Mesendoderm (in vitro differentiated cells): ENCODE data around the gene GFRA1.

Experiments used
- DNase-seq: peaks from one replicate; pipeline ENCODE4 v3.0.0; 2013
- H2AK5ac ChIP-seq: 2 replicates; pipeline ENCODE4 v1.6.1; 2013; ENCODE audit warnings: low read length, inconsistent platforms
- H2BK120ac ChIP-seq: 2 replicates; pipeline ENCODE4 v1.6.1; 2013; ENCODE audit warnings: low read depth, mild to moderate bottlenecking, low read length, moderate library complexity, mixed read lengths
- H2BK15ac ChIP-seq: replicated peaks from 2 replicates; pipeline ENCODE4 v1.6.1; 2013; ENCODE audit warnings: low read depth, mild to moderate bottlenecking, moderate library complexity
- H2BK5ac ChIP-seq: 2 replicates; pipeline ENCODE4 v1.6.1; 2013; ENCODE audit warnings: low read length, inconsistent platforms
- H3K18ac ChIP-seq: 2 replicates; pipeline ENCODE4 v1.6.1; 2013; ENCODE audit warnings: mild to moderate bottlenecking, low read length, mixed read lengths
- H3K23ac ChIP-seq: one replicate; pipeline ENCODE4 v1.6.1; 2013; ENCODE audit warnings: low read length
- H3K27ac ChIP-seq: 2 replicates; pipeline ENCODE4 v1.5.1; 2013; ENCODE audit warnings: low read depth, mild to moderate bottlenecking, inconsistent platforms, low read length, moderate library complexity
- H3K27me3 ChIP-seq: 2 replicates; pipeline ENCODE4 v1.6.1; 2013; ENCODE audit warnings: low read length, control low read depth, mild to moderate bottlenecking, inconsistent platforms; ENCODE audit not compliant: insufficient read depth, poor library complexity
- H3K36me3 ChIP-seq: 2 replicates; pipeline ENCODE4 v1.6.1; 2013; ENCODE audit warnings: low read length, inconsistent platforms; ENCODE audit not compliant: control insufficient read depth, insufficient read depth
- H3K4ac ChIP-seq: one replicate; pipeline ENCODE4 v1.6.1; 2013; ENCODE audit warnings: low read depth, mild to moderate bottlenecking, low read length, moderate library complexity
- H3K4me1 ChIP-seq: 2 replicates; pipeline ENCODE4 v1.6.1; 2013; ENCODE audit warnings: low read depth, low read length, inconsistent platforms; ENCODE audit not compliant: control insufficient read depth
- H3K4me2 ChIP-seq: 2 replicates; pipeline ENCODE4 v1.6.1; 2013; ENCODE audit warnings: low read length
- H3K4me3 ChIP-seq: 2 replicates; pipeline ENCODE4 v1.5.1; 2013; ENCODE audit warnings: mild to moderate bottlenecking, low read length
- H3K56ac ChIP-seq: one replicate; pipeline ENCODE4 v1.6.1; 2013; ENCODE audit warnings: low read length
- H3K79me1 ChIP-seq: 2 replicates; pipeline ENCODE4 v1.6.1; 2013; ENCODE audit warnings: low read length, inconsistent platforms
- H3K79me2 ChIP-seq: 2 replicates; pipeline ENCODE4 v1.6.1; 2013; ENCODE audit warnings: mild to moderate bottlenecking, low read length; ENCODE audit not compliant: control insufficient read depth, insufficient read depth
- H3K9ac ChIP-seq: 2 replicates; pipeline ENCODE4 v1.6.1; 2013; ENCODE audit warnings: low read length, inconsistent platforms
- H4K5ac ChIP-seq: one replicate; pipeline ENCODE4 v1.6.1; 2013; ENCODE audit warnings: low read length
- H4K8ac ChIP-seq: one replicate; pipeline ENCODE4 v1.6.1; 2013; ENCODE audit warnings: low read depth, mild to moderate bottlenecking, control low read depth, low read length, moderate library complexity
- WGBS: extraction: QIAGEN DNeasy Blood & Tissue Kit; methylation state at CpG from one replicate; pipeline ENCODE4 v1.1.7; 2013; ENCODE audit warnings: low lambda C conversion rate, missing lambda C conversion rate; ENCODE audit not compliant: insufficient coverage; ENCODE audit errors: extremely low coverage; 5-methylcytosine and 5-hydroxymethylcytosine counted together

GFRA1 gene

DNA sequence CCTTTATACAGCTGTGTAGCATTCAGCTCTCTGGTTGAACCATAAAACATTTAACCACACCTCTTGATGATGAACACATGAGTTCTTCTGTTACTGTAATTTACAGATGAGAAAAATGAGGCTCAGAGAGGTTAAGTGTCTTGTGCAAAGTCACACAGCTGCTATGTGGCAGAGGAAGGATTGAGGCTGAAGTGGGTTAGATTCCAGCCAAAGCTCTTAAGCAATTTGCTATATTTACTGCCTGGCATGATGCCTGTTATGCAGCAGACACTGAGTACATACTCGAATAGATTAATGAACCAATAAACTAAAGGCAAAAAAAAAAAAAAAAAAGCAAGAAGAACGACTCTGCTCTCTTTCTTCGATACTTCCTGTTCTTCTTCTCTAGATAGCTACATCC, 35.7 kb downstream of the GFRA1 start:
- H2BK120ac ChIP-seq: no peak overlapping the region
- H3K4me3 ChIP-seq: no peak overlapping the region
- H3K9ac ChIP-seq: no peak overlapping the region
- no peak overlapping the region for H2BK5ac ChIP-seq
- no peak overlapping the region for H3K27ac ChIP-seq
- H3K36me3 ChIP-seq: no peaks in the 10 kb centered on the region
- H3K4me1 ChIP-seq: no peaks in the 10 kb centered on the region
- H2AK5ac ChIP-seq: no peak overlapping the region
- no peak overlapping the region for H4K8ac ChIP-seq
- H3K56ac ChIP-seq: no peak overlapping the region
- H4K5ac ChIP-seq: no peak overlapping the region
- H3K27me3 ChIP-seq: no peaks in the 10 kb centered on the region
- no peaks in the 10 kb centered on the region for H3K79me1 ChIP-seq
- H3K4ac ChIP-seq: no peak overlapping the region
- H3K4me2 ChIP-seq: no peak overlapping the region
- H3K18ac ChIP-seq: no peak overlapping the region
- no peak for DNase-seq
- no peaks in the 10 kb centered on the region for H3K79me2 ChIP-seq
- H3K23ac ChIP-seq: no peak overlapping the region
- WGBS: no CpG with 5 or more reads among the region's 3 CpGs
- no peak overlapping the region for H2BK15ac ChIP-seq

DNA sequence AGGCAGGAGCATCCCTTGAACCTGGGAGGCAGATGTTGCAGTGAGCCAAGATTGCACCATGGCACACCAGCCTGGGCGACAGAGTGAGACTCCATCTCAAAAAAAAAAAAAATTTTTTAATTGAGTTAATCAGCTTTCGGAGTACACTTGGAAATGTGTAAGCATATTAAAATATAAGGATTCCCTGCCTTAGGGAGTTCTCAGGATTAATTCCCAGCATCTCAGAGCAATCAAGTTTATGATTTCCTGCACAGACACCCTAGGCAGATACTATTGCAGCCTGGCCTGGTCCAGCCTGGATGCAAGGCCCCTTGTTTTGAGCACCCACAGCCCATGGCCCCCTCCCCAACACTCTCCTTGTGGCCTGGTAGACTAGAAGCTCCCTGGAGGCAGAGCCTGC, 39.8 kb downstream of the GFRA1 start:
- H3K4ac ChIP-seq: no peak overlapping the region
- H4K5ac ChIP-seq: no peak overlapping the region
- H3K9ac ChIP-seq: no peak overlapping the region
- no peak overlapping the region for H2BK15ac ChIP-seq
- no peak overlapping the region for H3K4me2 ChIP-seq
- H3K79me1 ChIP-seq: no peaks in the 10 kb centered on the region
- H3K4me1 ChIP-seq: no peaks in the 10 kb centered on the region
- H3K36me3 ChIP-seq: no peaks in the 10 kb centered on the region
- no peaks in the 10 kb centered on the region for H3K79me2 ChIP-seq
- no CpG with 5 or more reads among the region's 2 CpGs for WGBS
- no peak overlapping the region for H3K56ac ChIP-seq
- H2BK5ac ChIP-seq: no peak overlapping the region
- H3K27ac ChIP-seq: no peak overlapping the region
- DNase-seq: no peak
- H3K18ac ChIP-seq: no peak overlapping the region
- no peak overlapping the region for H2BK120ac ChIP-seq
- H4K8ac ChIP-seq: no peak overlapping the region
- H2AK5ac ChIP-seq: no peak overlapping the region
- no peak overlapping the region for H3K23ac ChIP-seq
- H3K4me3 ChIP-seq: no peak overlapping the region
- no peaks in the 10 kb centered on the region for H3K27me3 ChIP-seq

DNA sequence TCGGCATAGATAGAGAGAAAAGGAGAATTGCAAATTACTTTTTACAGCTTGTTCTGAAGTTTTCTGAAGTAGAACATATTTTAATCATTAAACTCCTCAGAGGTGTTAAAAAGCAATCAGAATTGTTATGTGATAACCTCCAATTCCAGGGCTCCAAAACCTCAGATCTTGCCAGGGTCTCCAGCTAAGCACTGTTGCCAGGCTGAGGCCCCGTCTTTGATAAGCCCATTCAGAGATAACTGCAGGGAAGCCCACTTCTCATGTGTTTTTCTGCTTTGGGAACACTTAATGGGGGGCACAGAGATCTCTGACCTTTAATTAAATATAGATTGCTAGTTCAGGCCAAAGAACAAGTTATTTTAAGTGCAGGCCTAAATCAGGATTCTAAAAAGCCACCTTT, 40.4 kb downstream of the GFRA1 start:
- H3K4me1 ChIP-seq: no peaks in the 10 kb centered on the region
- no peak overlapping the region for H3K18ac ChIP-seq
- H3K4me2 ChIP-seq: no peak overlapping the region
- no peak overlapping the region for H3K9ac ChIP-seq
- H3K27me3 ChIP-seq: no peaks in the 10 kb centered on the region
- no peaks in the 10 kb centered on the region for H3K79me1 ChIP-seq
- no CpG with 5 or more reads among the region's 2 CpGs for WGBS
- H3K23ac ChIP-seq: no peak overlapping the region
- no peak overlapping the region for H3K4me3 ChIP-seq
- H3K27ac ChIP-seq: no peak overlapping the region
- H4K8ac ChIP-seq: no peak overlapping the region
- H3K4ac ChIP-seq: no peak overlapping the region
- peak; percentile 34 for DNase-seq
- no peaks in the 10 kb centered on the region for H3K79me2 ChIP-seq
- H3K36me3 ChIP-seq: no peaks in the 10 kb centered on the region
- no peak overlapping the region for H3K56ac ChIP-seq
- no peak overlapping the region for H2BK120ac ChIP-seq
- no peak overlapping the region for H2BK15ac ChIP-seq
- no peak overlapping the region for H4K5ac ChIP-seq
- H2AK5ac ChIP-seq: no peak overlapping the region
- H2BK5ac ChIP-seq: no peak overlapping the region

DNA sequence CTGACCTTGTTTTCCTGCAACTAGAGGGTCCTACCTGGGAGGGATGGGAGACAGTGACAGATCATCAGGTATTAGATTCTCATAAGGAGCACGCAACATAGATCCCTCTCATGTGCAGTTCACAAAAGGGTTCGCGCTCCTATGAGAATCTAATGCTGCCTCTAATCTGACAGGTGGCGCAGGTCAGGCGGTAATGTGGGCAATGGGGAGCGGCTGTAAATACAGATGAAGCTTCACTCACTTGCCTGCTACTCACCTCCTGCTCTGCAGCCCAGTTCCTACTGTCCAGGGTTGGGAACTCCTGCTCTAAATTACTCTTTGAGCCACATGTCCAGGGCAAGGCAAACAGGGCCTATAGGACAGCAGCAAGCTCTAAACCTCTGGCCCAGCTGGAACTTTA, 46.2 kb downstream of the GFRA1 start:
- no peak overlapping the region for H3K4ac ChIP-seq
- no peak overlapping the region for H2BK120ac ChIP-seq
- no peak overlapping the region for H4K5ac ChIP-seq
- no peak for DNase-seq
- H3K36me3 ChIP-seq: no peaks in the 10 kb centered on the region
- no peaks in the 10 kb centered on the region for H3K27me3 ChIP-seq
- H3K9ac ChIP-seq: no peak overlapping the region
- H3K23ac ChIP-seq: no peak overlapping the region
- H3K4me3 ChIP-seq: no peak overlapping the region
- H2AK5ac ChIP-seq: no peak overlapping the region
- no CpG with 5 or more reads among the region's 6 CpGs for WGBS
- no peak overlapping the region for H3K18ac ChIP-seq
- H3K4me1 ChIP-seq: no peaks in the 10 kb centered on the region
- H4K8ac ChIP-seq: no peak overlapping the region
- no peak overlapping the region for H3K4me2 ChIP-seq
- no peaks in the 10 kb centered on the region for H3K79me1 ChIP-seq
- H3K79me2 ChIP-seq: no peaks in the 10 kb centered on the region
- H3K56ac ChIP-seq: no peak overlapping the region
- H2BK15ac ChIP-seq: no peak overlapping the region
- no peak overlapping the region for H2BK5ac ChIP-seq
- no peak overlapping the region for H3K27ac ChIP-seq

DNA sequence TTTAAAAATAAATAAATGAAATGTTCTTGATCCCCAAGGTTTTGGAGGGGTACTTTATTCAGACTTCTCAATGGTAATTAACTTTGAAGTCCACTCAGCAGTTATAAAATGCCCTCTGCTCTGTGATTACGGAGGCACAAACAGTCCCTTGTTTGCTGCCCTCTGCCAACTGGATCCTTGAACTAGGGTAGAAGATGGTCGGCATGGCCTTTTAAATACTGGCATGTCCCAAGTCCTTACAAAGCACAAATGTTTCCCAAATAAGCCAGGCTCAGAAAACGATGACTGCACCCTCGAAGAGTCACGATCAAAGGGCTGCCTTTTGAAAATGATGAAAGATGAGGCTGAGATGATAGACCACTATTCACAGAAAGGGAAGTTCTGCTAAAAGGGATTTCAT, 47.0 kb downstream of the GFRA1 start:
- Histone ChIP-seq H2BK120ac (no peak overlapping the region), H4K5ac (no peak overlapping the region), H3K4ac (no peak overlapping the region), H3K18ac (no peak overlapping the region), H3K36me3 (no peaks in the 10 kb centered on the region), H3K79me2 (no peaks in the 10 kb centered on the region), H3K9ac (no peak overlapping the region), H3K56ac (no peak overlapping the region), H3K79me1 (no peaks in the 10 kb centered on the region), H2BK15ac (no peak overlapping the region), H3K27ac (no peak overlapping the region), H4K8ac (no peak overlapping the region), H3K4me2 (no peak overlapping the region), H3K23ac (no peak overlapping the region), H3K4me3 (no peak overlapping the region), H2BK5ac (no peak overlapping the region), H2AK5ac (no peak overlapping the region), H3K27me3 (no peaks in the 10 kb centered on the region), H3K4me1 (no peaks in the 10 kb centered on the region)
- WGBS: no CpG with 5 or more reads among the region's 5 CpGs
- no peak for DNase-seq

DNA sequence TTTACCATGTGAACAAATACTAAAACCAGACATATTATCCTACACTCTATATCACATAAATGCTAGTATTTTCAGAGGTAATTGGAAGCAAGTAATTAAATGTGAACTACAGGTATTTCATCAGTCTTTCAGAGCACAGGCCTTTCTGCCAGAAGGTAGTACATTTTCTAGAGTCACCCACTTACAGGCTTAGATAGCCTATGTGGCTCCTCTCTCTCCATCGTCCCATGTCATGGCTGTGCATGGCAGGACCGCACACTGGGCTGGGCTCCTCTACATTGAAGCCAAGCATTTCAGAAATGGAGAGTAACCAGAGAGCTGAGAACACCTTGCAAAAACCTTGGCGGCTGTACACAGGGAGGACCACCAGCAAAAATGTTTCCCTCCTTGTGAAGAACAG, 49.7 kb downstream of the GFRA1 start:
- H2AK5ac ChIP-seq: no peak overlapping the region
- DNase-seq: no peak
- H4K8ac ChIP-seq: no peak overlapping the region
- no peaks in the 10 kb centered on the region for H3K79me1 ChIP-seq
- no peak overlapping the region for H3K27ac ChIP-seq
- no peak overlapping the region for H2BK5ac ChIP-seq
- no peaks in the 10 kb centered on the region for H3K36me3 ChIP-seq
- no peak overlapping the region for H3K18ac ChIP-seq
- no peaks in the 10 kb centered on the region for H3K27me3 ChIP-seq
- H3K4me3 ChIP-seq: no peak overlapping the region
- H3K9ac ChIP-seq: no peak overlapping the region
- H3K79me2 ChIP-seq: no peaks in the 10 kb centered on the region
- H3K4ac ChIP-seq: no peak overlapping the region
- no peaks in the 10 kb centered on the region for H3K4me1 ChIP-seq
- H3K4me2 ChIP-seq: no peak overlapping the region
- WGBS: no CpG with 5 or more reads among the region's 3 CpGs
- no peak overlapping the region for H2BK15ac ChIP-seq
- H3K23ac ChIP-seq: no peak overlapping the region
- no peak overlapping the region for H3K56ac ChIP-seq
- H2BK120ac ChIP-seq: no peak overlapping the region
- no peak overlapping the region for H4K5ac ChIP-seq
